GM12872 (cell line): Measurements from ENCODE around the gene PCNX1.

Source experiments
- TF ChIP-seq, protein P1 (sequence below): IDR thresholded peaks from 3 replicates; pipeline ENCODE4 v1.5.1; 2011; ENCODE audit warnings: low read depth, mild to moderate bottlenecking, low read length, moderate library complexity; ENCODE audit not compliant: insufficient read depth

PCNX1 gene

GRCh38 chr14:70887207-70887681 lies 20.0 kb upstream of the PCNX1 start:
- TF ChIP-seq, protein P1, sequence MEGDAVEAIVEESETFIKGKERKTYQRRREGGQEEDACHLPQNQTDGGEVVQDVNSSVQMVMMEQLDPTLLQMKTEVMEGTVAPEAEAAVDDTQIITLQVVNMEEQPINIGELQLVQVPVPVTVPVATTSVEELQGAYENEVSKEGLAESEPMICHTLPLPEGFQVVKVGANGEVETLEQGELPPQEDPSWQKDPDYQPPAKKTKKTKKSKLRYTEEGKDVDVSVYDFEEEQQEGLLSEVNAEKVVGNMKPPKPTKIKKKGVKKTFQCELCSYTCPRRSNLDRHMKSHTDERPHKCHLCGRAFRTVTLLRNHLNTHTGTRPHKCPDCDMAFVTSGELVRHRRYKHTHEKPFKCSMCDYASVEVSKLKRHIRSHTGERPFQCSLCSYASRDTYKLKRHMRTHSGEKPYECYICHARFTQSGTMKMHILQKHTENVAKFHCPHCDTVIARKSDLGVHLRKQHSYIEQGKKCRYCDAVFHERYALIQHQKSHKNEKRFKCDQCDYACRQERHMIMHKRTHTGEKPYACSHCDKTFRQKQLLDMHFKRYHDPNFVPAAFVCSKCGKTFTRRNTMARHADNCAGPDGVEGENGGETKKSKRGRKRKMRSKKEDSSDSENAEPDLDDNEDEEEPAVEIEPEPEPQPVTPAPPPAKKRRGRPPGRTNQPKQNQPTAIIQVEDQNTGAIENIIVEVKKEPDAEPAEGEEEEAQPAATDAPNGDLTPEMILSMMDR = no peak

DNA sequence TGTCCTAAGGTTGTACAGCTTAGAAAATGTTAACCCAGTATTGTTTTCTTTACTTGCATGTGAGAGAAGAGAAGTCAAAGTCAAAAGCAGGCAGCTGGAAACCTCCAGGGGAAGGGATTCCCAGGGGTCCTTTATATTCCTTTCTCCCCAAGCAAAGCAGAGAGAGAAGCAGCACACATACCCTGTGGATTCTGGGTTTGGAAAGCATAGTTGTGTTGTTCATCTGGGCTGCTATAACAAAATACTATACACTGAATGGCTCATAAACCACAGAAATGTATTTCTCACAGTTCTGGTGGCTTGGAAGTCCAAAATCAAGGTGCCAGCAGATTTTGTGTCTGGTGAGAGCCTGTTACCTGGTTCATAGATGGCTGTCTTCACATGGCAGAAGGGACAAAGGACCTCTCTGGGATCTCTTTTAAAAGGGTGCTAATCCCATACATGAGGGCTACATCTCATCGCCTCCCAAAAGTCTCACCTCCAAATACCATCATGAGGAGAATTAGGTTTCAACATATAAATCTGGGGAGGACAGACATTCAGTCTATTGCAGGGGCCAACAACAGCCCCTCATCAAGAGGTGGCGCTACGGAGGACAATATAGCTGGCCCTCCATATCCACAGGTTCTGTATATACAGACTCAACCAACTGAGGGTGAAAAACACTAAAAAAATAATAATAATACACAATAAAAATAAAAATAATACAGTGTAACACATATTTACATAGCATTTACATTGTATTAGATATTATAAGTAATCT lies 19.3 kb upstream of the PCNX1 start:
- TF ChIP-seq, protein P1 = peak; percentile 16; the same call in 1 of the 3 replicates

- TF ChIP-seq, protein P1 = no peak
These were observed 18.5 kb upstream of the PCNX1 start for GRCh38 chr14:70888681-70889175.

DNA sequence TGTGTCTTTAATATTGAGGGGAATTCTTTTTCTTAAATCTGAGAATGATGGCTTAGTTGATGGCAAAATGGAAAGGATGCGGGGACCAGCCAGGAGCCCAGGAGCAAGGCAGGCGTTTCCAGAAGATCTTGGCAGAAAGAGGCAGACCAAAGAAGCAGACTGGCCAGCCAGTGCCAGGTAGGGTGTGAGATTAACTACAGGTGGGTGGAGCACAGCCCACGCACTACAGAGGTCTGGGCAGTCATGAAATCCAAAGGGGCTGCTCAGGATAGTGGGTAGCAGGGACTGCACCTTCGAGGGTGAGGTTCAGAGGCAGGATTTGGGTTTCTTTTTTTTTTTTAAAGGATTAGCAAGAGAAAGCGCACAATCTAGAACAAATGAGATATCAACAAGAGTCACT lies 17.7 kb upstream of the PCNX1 start:
- TF ChIP-seq, protein P1 = no peak

DNA sequence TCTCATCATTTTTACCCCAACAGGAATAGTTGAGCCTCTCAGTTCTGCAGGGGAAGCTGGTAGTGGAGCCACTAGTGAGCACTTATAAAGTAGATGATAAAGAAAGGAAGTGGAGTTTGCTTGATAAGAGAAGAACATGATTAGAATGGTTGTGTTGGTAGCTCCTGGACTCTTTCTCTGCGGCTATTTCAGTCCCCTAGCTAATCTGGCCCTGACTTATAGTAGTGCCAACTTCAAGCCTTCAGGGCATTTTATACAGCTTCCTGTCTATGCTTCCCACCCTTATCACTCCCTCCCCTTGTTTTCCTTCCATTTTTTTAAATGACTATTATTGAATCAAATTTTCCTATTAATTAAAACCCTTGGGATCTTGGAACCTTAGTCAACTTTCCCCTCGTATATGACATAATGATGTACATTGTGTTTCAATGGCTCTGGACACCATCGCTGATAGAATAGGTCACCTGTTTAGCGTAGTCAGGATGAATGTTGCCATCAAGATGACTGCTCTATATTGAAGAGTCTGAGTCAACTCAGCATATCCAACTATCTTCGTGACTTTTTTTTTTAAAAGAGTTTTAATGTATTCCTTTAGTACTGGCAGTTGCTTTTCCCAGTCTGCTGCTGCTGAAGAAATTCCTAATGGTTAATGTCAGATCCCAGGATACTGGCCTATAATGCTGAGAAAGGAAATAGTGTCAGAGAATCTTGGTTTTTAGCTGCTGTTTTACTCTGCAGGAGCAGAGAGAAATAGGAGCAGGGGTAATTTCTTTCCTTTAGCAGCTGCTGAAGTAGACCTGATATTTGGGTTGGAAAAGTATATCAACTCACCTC lies 16.2 kb upstream of the PCNX1 start:
- TF ChIP-seq, protein P1 = no peak

- TF ChIP-seq, protein P1 = no peak
These were observed 15.5 kb upstream of the PCNX1 start for GRCh38 chr14:70891737-70892136.
